ENCODE data around the gene MEIOSIN.

DNA sequence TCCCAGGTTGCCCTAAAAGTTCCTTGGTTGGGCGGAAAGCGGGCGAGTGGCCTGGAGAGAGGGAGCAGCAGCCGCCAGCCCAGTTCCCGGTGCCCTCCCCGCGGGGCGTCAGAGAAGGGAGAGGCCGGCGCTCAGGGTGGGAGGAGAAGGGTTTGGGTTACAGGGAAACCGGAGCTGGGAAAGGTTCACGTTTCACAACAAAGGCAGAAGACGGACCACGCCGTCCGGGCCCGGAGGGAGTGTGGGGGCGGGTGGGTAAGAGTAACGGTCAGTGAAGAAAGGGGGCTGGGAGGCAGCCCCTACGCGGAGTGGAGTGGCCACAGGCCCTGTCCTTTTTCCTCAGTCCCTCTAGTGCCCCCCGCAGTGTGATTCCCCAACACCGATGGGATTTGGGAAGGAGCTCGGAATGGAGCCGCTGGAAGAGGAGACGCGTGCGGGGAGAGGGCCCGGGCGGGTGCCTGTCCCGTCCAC, 34.2 kb downstream of the MEIOSIN start:
- TF ChIP-seq, protein P1, sequence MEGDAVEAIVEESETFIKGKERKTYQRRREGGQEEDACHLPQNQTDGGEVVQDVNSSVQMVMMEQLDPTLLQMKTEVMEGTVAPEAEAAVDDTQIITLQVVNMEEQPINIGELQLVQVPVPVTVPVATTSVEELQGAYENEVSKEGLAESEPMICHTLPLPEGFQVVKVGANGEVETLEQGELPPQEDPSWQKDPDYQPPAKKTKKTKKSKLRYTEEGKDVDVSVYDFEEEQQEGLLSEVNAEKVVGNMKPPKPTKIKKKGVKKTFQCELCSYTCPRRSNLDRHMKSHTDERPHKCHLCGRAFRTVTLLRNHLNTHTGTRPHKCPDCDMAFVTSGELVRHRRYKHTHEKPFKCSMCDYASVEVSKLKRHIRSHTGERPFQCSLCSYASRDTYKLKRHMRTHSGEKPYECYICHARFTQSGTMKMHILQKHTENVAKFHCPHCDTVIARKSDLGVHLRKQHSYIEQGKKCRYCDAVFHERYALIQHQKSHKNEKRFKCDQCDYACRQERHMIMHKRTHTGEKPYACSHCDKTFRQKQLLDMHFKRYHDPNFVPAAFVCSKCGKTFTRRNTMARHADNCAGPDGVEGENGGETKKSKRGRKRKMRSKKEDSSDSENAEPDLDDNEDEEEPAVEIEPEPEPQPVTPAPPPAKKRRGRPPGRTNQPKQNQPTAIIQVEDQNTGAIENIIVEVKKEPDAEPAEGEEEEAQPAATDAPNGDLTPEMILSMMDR (IDR thresholded peaks at IDR 0.05) = no peak
- TF ChIP-seq POLR2A (IDR thresholded peaks at IDR 0.05) = peak; percentile 46

All from testis (tissue), 2 donors.